Kidney (tissue), 14 donors: ENCODE results near the gene JAZF1. TPM values are rescaled to one million over a fixed set of nuclear protein-coding genes. Genes with fewer than 3 reads are reported as not detected.

Source experiments
- DNase-seq, 5 donors: peaks; one replicate each; pipeline ENCODE4 v3.0.0-alpha.2; 2013 to 2020
- FAIRE-seq: peaks from 2 replicates; lab custom pipeline; 2012; peaks lifted over from hg19 to GRCh38; lab: Jason Lieb, UNC
- H3K27ac ChIP-seq, 2 donors: one replicate each; pipeline ENCODE4 v1.7.0; 2013; ENCODE audit warnings: low read depth in 2 of 2, low read length in 2 of 2, inconsistent platforms in 1 of 2
- H3K27me3 ChIP-seq: one replicate; pipeline ENCODE4 v1.7.1; 2013; ENCODE audit warnings: low read length, inconsistent platforms; ENCODE audit not compliant: control insufficient read depth, insufficient read depth
- H3K36me3 ChIP-seq, 3 donors: one replicate each; pipeline versions ENCODE4 v1.7.0 to v1.7.1; 2013; ENCODE audit warnings: low read length in 3 of 3, control low read depth in 1 of 3, inconsistent platforms in 1 of 3; ENCODE audit not compliant: insufficient read depth in 3 of 3, control insufficient read depth in 2 of 3
- H3K4me1 ChIP-seq, 3 donors: one replicate each; pipeline versions ENCODE4 v1.7.0 to v1.7.1; 2013; ENCODE audit warnings: low read length in 3 of 3, inconsistent platforms in 1 of 3, low read depth in 1 of 3; ENCODE audit not compliant: control insufficient read depth in 2 of 3, insufficient read depth in 2 of 3
- H3K4me3 ChIP-seq, 3 donors: one replicate each; pipeline versions ENCODE4 v1.7.0 to v1.8.1; 2013; ENCODE audit warnings: low read length in 3 of 3, control low read depth in 1 of 3, inconsistent platforms in 1 of 3
- H3K9ac ChIP-seq, 3 donors: one replicate each; pipeline versions ENCODE4 v1.7.0 to v1.7.1; 2013; ENCODE audit warnings: low read length in 3 of 3, control low read depth in 1 of 3, inconsistent platforms in 1 of 3
- H3K9me3 ChIP-seq, 3 donors: one replicate each; pipeline versions ENCODE4 v1.7.0 to v1.7.1; 2013; ENCODE audit warnings: low read length in 3 of 3, control low read depth in 1 of 3, inconsistent platforms in 1 of 3; ENCODE audit not compliant: control insufficient read depth in 2 of 3, insufficient read depth in 1 of 3
- intact Hi-C: fragments of 100-400 bp; cut with DNase I; formaldehyde crosslinking; loops from one replicate; pipeline ENCODE4 v1.11.1; 2022
- polyA plus RNA-seq: library from polyadenylated mRNA; stranded (reverse); fragments of 350-450 nt; fragmentation: Illumina TruSeq; extraction: RNeasy Lipid Tissue Mini Kit (QIAGEN cat#74804); gene quantifications from one replicate; pipeline ENCODE4 v1.2.3, GENCODE V29; 2014; ENCODE audit warnings: low read depth, low replicate concordance; ENCODE audit not compliant: insufficient read depth
- total RNA-seq: library from RNA; stranded (reverse); fragmentation: NEBNext Ultra II Directional; extraction: Animal tissue kit (Norgen Biotek cat#: 25700); gene quantifications from one replicate; pipeline ENCODE4 v1.2.1, GENCODE V29; 2021
- TF ChIP-seq, protein P1 (sequence below): IDR thresholded peaks from 3 replicates; pipeline ENCODE4 v1.5.1; 2012; ENCODE audit warnings: mild to moderate bottlenecking, moderate library complexity, borderline replicate concordance; ENCODE audit not compliant: insufficient read depth; ENCODE audit errors: extremely low read depth
- donor health status: control.
- donor health status: control.
- donor health status: control.
- donor health status: control.
- donor health status: control.
- donor health status: DM: yes; HTN: yes; CAD: no.
- donor health status: Normal renal cell carcinoma (clear cell type).

JAZF1 gene
- total and polyA plus RNA-seq, 2 donors from 2014 or later = 5.7 to 13.1 TPM

DNA sequence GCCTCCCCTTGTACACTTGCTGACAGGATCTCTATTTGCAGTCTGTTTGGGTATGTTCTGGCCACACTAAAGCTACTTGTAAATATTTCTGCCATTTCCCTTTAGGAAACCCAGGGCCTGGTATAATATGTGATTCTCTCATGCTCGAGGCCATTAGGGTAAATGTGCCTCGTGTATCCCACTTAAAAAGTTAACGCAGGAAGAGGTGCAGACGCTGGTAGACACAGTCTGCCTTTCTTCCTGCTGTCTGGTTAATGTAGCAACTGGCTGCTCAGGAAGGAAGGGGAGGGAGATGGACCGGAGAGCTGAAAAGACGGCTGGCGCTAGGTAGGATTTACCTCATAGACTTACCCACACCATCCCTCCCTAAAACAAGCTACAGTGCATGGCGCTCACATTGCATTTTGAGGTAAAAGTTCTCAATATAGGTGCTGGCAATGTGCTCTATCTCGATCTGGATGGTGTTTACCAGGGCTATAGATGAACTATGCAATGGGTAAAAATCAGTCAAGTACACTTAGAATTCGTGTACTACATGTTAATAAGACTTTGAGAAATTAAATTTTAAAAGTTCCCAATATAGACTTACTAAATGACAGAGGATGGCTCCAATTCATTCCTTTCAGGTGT, 125.9 kb downstream of the JAZF1 start:
- TF ChIP-seq, protein P1, sequence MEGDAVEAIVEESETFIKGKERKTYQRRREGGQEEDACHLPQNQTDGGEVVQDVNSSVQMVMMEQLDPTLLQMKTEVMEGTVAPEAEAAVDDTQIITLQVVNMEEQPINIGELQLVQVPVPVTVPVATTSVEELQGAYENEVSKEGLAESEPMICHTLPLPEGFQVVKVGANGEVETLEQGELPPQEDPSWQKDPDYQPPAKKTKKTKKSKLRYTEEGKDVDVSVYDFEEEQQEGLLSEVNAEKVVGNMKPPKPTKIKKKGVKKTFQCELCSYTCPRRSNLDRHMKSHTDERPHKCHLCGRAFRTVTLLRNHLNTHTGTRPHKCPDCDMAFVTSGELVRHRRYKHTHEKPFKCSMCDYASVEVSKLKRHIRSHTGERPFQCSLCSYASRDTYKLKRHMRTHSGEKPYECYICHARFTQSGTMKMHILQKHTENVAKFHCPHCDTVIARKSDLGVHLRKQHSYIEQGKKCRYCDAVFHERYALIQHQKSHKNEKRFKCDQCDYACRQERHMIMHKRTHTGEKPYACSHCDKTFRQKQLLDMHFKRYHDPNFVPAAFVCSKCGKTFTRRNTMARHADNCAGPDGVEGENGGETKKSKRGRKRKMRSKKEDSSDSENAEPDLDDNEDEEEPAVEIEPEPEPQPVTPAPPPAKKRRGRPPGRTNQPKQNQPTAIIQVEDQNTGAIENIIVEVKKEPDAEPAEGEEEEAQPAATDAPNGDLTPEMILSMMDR = no peak
- intact Hi-C loops = no loop called here
- Histone ChIP-seq H3K27ac (no peak overlapping the region), H3K27me3 (no peaks in the 10 kb centered on the region), H3K4me1 (peaks cover 0 to 5% (median 0%) of the 10 kb centered on the region in 3 donors), H3K36me3 (no peaks in the 10 kb centered on the region), H3K9me3 (no peaks in the 10 kb centered on the region), H3K4me3 (no peak overlapping the region), H3K9ac (no peak overlapping the region)
- no peak for DNase-seq
- FAIRE-seq = no peak

- Histone ChIP-seq H3K27ac (no peak overlapping the region), H3K27me3 (no peaks in the 10 kb centered on the region), H3K4me3 (no peak overlapping the region), H3K36me3 (no peaks in the 10 kb centered on the region), H3K9ac (no peak overlapping the region), H3K4me1 (peaks cover 0 to 5% (median 0%) of the 10 kb centered on the region in 3 donors), H3K9me3 (no peaks in the 10 kb centered on the region)
- intact Hi-C loops = no loop called here
- TF ChIP-seq, protein P1 = no peak
- no peak for FAIRE-seq
- no peak for DNase-seq
Observed at GRCh38 chr7:28052933-28053332, 127.7 kb downstream of the JAZF1 start.

DNA sequence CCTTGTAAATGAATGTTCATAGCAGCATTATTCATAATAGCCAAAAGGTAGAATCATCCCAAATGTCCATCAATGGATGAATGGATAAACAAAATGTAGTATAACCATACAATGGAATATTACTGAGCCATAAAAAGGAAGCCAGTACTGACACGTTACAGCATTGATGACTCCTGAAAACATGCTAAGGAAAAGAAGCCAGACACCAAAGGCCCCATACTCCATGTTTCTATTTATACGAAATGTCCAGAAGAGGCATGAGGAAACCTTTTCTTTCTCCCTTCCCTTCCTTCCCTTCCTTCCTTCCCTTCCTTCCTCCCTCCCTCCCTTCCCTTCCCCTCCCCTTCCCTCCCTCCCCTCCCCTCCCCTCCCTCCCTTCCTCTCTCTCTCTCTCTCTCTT, 131.9 kb downstream of the JAZF1 start:
- H3K27me3 ChIP-seq = no peaks in the 10 kb centered on the region
- DNase-seq = no peak
- no peaks in the 10 kb centered on the region for H3K4me1 ChIP-seq
- no peak overlapping the region for H3K9ac ChIP-seq
- H3K9me3 ChIP-seq = no peaks in the 10 kb centered on the region
- no peak overlapping the region for H3K4me3 ChIP-seq
- no peak for FAIRE-seq
- H3K27ac ChIP-seq = no peak overlapping the region
- intact Hi-C loops = no loop called here
- H3K36me3 ChIP-seq = no peaks in the 10 kb centered on the region
- TF ChIP-seq, protein P1 = no peak

GRCh38 chr7:28046035-28046434, 134.6 kb downstream of the JAZF1 start:
- TF ChIP-seq, protein P1 = no peak
- Histone ChIP-seq H3K27me3 (no peaks in the 10 kb centered on the region), H3K4me3 (no peak overlapping the region), H3K27ac (no peak overlapping the region), H3K9me3 (no peaks in the 10 kb centered on the region), H3K36me3 (no peaks in the 10 kb centered on the region), H3K9ac (no peak overlapping the region), H3K4me1 (no peaks in the 10 kb centered on the region)
- DNase-seq (no peak), FAIRE-seq (no peak)
- intact Hi-C loops = no loop called here
